Neutrophil (primary cell): ENCODE data around the gene KIF1A.

ENCODE experiments used
- H3K27ac ChIP-seq: fragments of 200-600 bp; sonication (generic); 2 replicates; pipeline ENCODE4 v1.5.1; 2016; ENCODE audit warnings: mild to moderate bottlenecking, moderate library complexity
- H3K27me3 ChIP-seq: fragments of 200-600 bp; sonication (generic); 2 replicates; pipeline ENCODE4 v1.6.0; 2016; ENCODE audit warnings: mild to moderate bottlenecking
- H3K36me3 ChIP-seq: fragments of 200-600 bp; sonication (generic); 2 replicates; pipeline ENCODE4 v1.5.1; 2017
- H3K4me1 ChIP-seq, 2 experiments: fragments of 200-600 bp in 1 of 2; sonication (generic) in 1 of 2; 1 replicate in 1 of 2; 2 replicates in 1 of 2; pipeline versions ENCODE4 v1.5.1 to v1.6.1; 2013 to 2016; ENCODE audit warnings: low read depth in 1 of 2, low read length in 1 of 2, mild to moderate bottlenecking in 1 of 2, moderate library complexity in 1 of 2; ENCODE audit not compliant: control insufficient read depth in 1 of 2, insufficient read depth in 1 of 2
- H3K4me3 ChIP-seq, 2 experiments: fragments of 200-600 bp in 1 of 2; sonication (generic) in 1 of 2; 1 replicate in 1 of 2; 2 replicates in 1 of 2; pipeline ENCODE4 v1.5.1; 2013 to 2016; ENCODE audit warnings: low read depth in 1 of 2, low read length in 1 of 2, mild to moderate bottlenecking in 1 of 2, moderate library complexity in 1 of 2
- H3K9me3 ChIP-seq: fragments of 200-600 bp; sonication (generic); 2 replicates; pipeline ENCODE4 v1.5.1; 2016
- CTCF ChIP-seq: fragments of 200-600 bp; sonication (generic); IDR thresholded peaks from 2 replicates; pipeline ENCODE4 v1.5.1; 2016; ENCODE audit warnings: antibody characterized with exemption

The KIF1A gene

GRCh38 chr2:240732184-240732583 lies 87.8 kb downstream of the KIF1A start:
- no peak overlapping the region for H3K4me3 ChIP-seq
- TF ChIP-seq CTCF: no peak
- H3K4me1 ChIP-seq: no peaks in the 10 kb centered on the region
- H3K36me3 ChIP-seq: no peaks in the 10 kb centered on the region
- no peak overlapping the region for H3K27ac ChIP-seq
- H3K9me3 ChIP-seq: no peaks in the 10 kb centered on the region
- H3K27me3 ChIP-seq: no peaks in the 10 kb centered on the region

GRCh38 chr2:240731178-240731545 lies 88.9 kb downstream of the KIF1A start:
- Histone ChIP-seq H3K9me3 (no peaks in the 10 kb centered on the region), H3K4me3 (no peak overlapping the region), H3K27ac (no peak overlapping the region), H3K4me1 (no peaks in the 10 kb centered on the region), H3K27me3 (no peaks in the 10 kb centered on the region), H3K36me3 (no peaks in the 10 kb centered on the region)
- no peak for TF ChIP-seq CTCF

GRCh38 chr2:240730501-240731177 lies 89.4 kb downstream of the KIF1A start:
- no peak overlapping the region for H3K4me3 ChIP-seq
- no peaks in the 10 kb centered on the region for H3K27me3 ChIP-seq
- no peak for TF ChIP-seq CTCF
- H3K36me3 ChIP-seq: no peaks in the 10 kb centered on the region
- H3K9me3 ChIP-seq: no peaks in the 10 kb centered on the region
- no peak overlapping the region for H3K27ac ChIP-seq
- H3K4me1 ChIP-seq: no peaks in the 10 kb centered on the region

GRCh38 chr2:240728827-240729226 lies 91.2 kb downstream of the KIF1A start:
- TF ChIP-seq CTCF: no peak

GRCh38 chr2:240728361-240728760 lies 91.7 kb downstream of the KIF1A start:
- Histone ChIP-seq H3K36me3 (no peaks in the 10 kb centered on the region), H3K27me3 (no peaks in the 10 kb centered on the region), H3K4me1 (no peaks in the 10 kb centered on the region), H3K4me3 (no peak overlapping the region), H3K9me3 (no peaks in the 10 kb centered on the region), H3K27ac (no peak overlapping the region)
- no peak for TF ChIP-seq CTCF

More at GRCh38 chr2:240728827-240729226, 91.2 kb downstream of the KIF1A start:
- H3K27me3 ChIP-seq: no peaks in the 10 kb centered on the region
- no peaks in the 10 kb centered on the region for H3K9me3 ChIP-seq
- no peaks in the 10 kb centered on the region for H3K36me3 ChIP-seq
- no peak overlapping the region for H3K27ac ChIP-seq
- H3K4me1 ChIP-seq: no peaks in the 10 kb centered on the region
- H3K4me3 ChIP-seq: no peak overlapping the region
